ENCODE data around the gene PVALB. TPM values are rescaled to one million over a fixed set of nuclear protein-coding genes. Genes with fewer than 3 reads are reported as not detected.
"Not testable (repeated sequence)": the region's sequence is repeated elsewhere in the genome, so short reads cannot be mapped to it uniquely, and the experiment has no call there.

PVALB gene
- total and polyA plus RNA-seq, 9 of the 15 experiments (the other 6 are each of a cell fraction or from before 2014, with no cell fraction given) = not detected

- in situ Hi-C loops (cut with MboI); H3K36me3 ChIP-seq (ENCODE audit: control insufficient read depth, insufficient read depth, low read length); intact Hi-C loops (cut with micrococcal nuclease); H3K4me1 ChIP-seq (replicated peaks in 1 of 2; ENCODE audit: control insufficient read depth in 2 of 2, insufficient read depth in 2 of 2, low read length in 2 of 2); DNase-seq (ENCODE audit: extremely low read depth in 1 of 4, low spot score in 3 of 4); FAIRE-seq; H3K4me3 ChIP-seq; H3K4me2 ChIP-seq (ENCODE audit: insufficient read depth, low read length); ATAC-seq; H4K20me1 ChIP-seq (replicated peaks; ENCODE audit: control insufficient read depth, insufficient read depth, low read length); H3K9me3 ChIP-seq (replicated peaks; ENCODE audit: control insufficient read depth, insufficient read depth, low read depth, low read length); CTCF ChIA-PET (ENCODE audit: low intra/inter-chr PET ratio); H3K79me2 ChIP-seq (ENCODE audit: control insufficient read depth, insufficient read depth, low read length); BruUV-seq (replicated peaks); H2AFZ ChIP-seq (ENCODE audit: low read depth, low read length); H3K9me1 ChIP-seq (ENCODE audit: control insufficient read depth, insufficient read depth, low read length); H3K27ac ChIP-seq (ENCODE audit: extremely low read depth, low read depth, low read length); POLR2A ChIA-PET; H3K9ac ChIP-seq (ENCODE audit: insufficient read depth in 1 of 2, low read depth in 2 of 2, low read length in 2 of 2): not testable (repeated sequence)
- H3K27me3 ChIP-seq (ENCODE audit: control insufficient read depth in 2 of 2, insufficient read depth in 2 of 2, low read length in 2 of 2) = peaks cover 3 to 36% of the 10 kb centered on the region in 2 experiments; a peak in 3 of 5 replicates
- 23% methylated on average over 6 of the region's 9 CpGs for WGBS (ENCODE audit: insufficient coverage, low coverage, missing lambda C conversion rate)
Observed at GRCh38 chr22:36754881-36755280, 62.0 kb downstream of the PVALB start.

DNA sequence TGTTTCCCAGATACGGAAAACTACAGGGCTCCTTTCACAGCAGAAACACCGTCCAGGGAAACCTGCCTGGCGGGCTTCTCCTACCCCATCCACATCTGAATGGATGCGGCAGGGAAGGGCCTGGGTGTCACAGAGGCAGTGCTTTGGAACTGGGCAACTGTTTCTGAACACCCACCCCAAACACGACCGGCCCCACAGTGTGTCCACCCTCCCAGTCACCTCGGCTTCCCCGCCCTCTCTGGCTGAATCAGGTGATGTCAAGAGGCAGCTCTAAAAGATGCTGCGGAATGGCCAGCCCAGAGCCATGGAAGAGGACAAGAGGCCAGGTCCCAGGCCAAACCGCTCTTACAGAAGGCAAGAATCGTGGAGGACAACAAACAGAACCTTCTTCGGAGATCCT is 62.9 kb downstream of the PVALB start:
- DNase-seq (ENCODE audit: extremely low read depth in 1 of 4, low spot score in 3 of 4) = no peak
- Histone ChIP-seq H3K9ac (ENCODE audit: insufficient read depth in 1 of 2, low read depth in 2 of 2, low read length in 2 of 2) (no peak overlapping the region), H3K79me2 (ENCODE audit: control insufficient read depth, insufficient read depth, low read length) (no peaks in the 10 kb centered on the region), H3K9me1 (ENCODE audit: control insufficient read depth, insufficient read depth, low read length) (no peaks in the 10 kb centered on the region), H4K20me1 (replicated peaks; ENCODE audit: control insufficient read depth, insufficient read depth, low read length) (peaks cover 5% of the 10 kb centered on the region; the same call in 1 of the 2 replicates), H3K9me3 (replicated peaks; ENCODE audit: control insufficient read depth, insufficient read depth, low read depth, low read length) (no peaks in the 10 kb centered on the region), H3K4me3 (no peak overlapping the region), H3K4me1 (replicated peaks in 1 of 2; ENCODE audit: control insufficient read depth in 2 of 2, insufficient read depth in 2 of 2, low read length in 2 of 2) (no peaks in the 10 kb centered on the region; a peak in 1 of 5 replicates), H3K27ac (ENCODE audit: extremely low read depth, low read depth, low read length) (no peak overlapping the region), H3K27me3 (ENCODE audit: control insufficient read depth in 2 of 2, insufficient read depth in 2 of 2, low read length in 2 of 2) (peaks cover 0 to 29% of the 10 kb centered on the region in 2 experiments; a peak in 1 of 5 replicates), H3K36me3 (ENCODE audit: control insufficient read depth, insufficient read depth, low read length) (no peaks in the 10 kb centered on the region), H3K4me2 (ENCODE audit: insufficient read depth, low read length) (no peak overlapping the region), H2AFZ (ENCODE audit: low read depth, low read length) (no peak overlapping the region)
- intact Hi-C loops (cut with micrococcal nuclease) (no loop called here), in situ Hi-C loops (cut with MboI) (no loop called here)
- no TSS peak for BruUV-seq (replicated peaks)
- POLR2A ChIA-PET = interaction anchor here (0.6 kb wide), 1 partner anchor 13 kb away, joined by 4 read pairs; no protein-coding TSS in a partner anchor
- CTCF ChIA-PET (ENCODE audit: low intra/inter-chr PET ratio) = no interaction called here
- 0% methylated on average over 12 of the region's 12 CpGs for WGBS (ENCODE audit: insufficient coverage, low coverage, missing lambda C conversion rate)
- no peak for ATAC-seq
- no peak for FAIRE-seq
- no peak for TF ChIP-seq ZSCAN32 (CRISPR knock-in tag; IDR thresholded peaks at IDR 0.05)
- no peak for TF ChIP-seq ZNF140 (CRISPR knock-in tag; IDR thresholded peaks at IDR 0.05)
- no peak for TF ChIP-seq MYC (IDR thresholded peaks at IDR 0.05; ENCODE audit: low read depth, low read length)
- no peak for TF ChIP-seq MYC (CRISPR knock-in tag; IDR thresholded peaks at IDR 0.05; ENCODE audit: borderline replicate concordance, low read depth)
- TF ChIP-seq MAX (CRISPR knock-in tag; IDR thresholded peaks at IDR 0.05) = no peak
- TF ChIP-seq CHCHD3 (CRISPR knock-in tag; IDR thresholded peaks at IDR 0.05) = no peak
- TF ChIP-seq ZNF165 (CRISPR knock-in tag; IDR thresholded peaks at IDR 0.05; ENCODE audit: borderline replicate concordance) = no peak
- TF ChIP-seq ZNF134 (CRISPR knock-in tag; conservative IDR thresholded peaks at IDR 0.05) = no peak
- no peak for TF ChIP-seq ZNF311 (CRISPR knock-in tag; IDR thresholded peaks at IDR 0.05)
- TF ChIP-seq TEAD1 (CRISPR knock-in tag; IDR thresholded peaks at IDR 0.05) = no peak
- no peak for TF ChIP-seq BCOR (IDR thresholded peaks at IDR 0.05)
- no peak for TF ChIP-seq PTTG1 (tag; IDR thresholded peaks at IDR 0.05; ENCODE audit: low read depth)
- TF ChIP-seq NFIC (IDR thresholded peaks at IDR 0.05) = no peak

Data from K562 (cell line).